Raji (cell line): ENCODE data around the gene ARF1.

Experiments used
- POLR2A ChIP-seq: IDR thresholded peaks from 2 replicates; pipeline ENCODE4 v1.6.1; 2011; ENCODE audit warnings: low read depth, low read length, control low read depth; ENCODE audit not compliant: insufficient read depth

The ARF1 gene

DNA sequence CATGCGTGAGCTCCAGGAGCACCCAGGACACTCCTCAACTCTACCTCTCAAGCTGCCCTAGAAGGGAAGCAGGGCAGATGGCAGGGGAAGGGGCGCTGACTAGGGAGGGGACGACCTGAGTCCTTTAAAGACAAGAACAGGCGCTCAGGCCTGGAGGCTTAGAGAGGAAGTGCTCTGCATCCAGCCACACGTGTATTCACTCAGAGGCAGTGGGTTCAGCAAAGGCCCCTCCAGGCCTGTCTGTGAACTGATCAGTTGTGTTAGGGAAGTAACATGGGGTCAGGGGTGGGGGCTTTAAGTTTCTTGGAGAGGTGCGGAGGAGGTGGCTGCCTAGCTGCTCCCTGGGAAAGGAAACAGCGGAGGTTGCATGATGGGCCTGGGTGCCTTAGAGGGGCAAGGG, 37.1 kb upstream of the ARF1 start:
- no peak for TF ChIP-seq POLR2A

DNA sequence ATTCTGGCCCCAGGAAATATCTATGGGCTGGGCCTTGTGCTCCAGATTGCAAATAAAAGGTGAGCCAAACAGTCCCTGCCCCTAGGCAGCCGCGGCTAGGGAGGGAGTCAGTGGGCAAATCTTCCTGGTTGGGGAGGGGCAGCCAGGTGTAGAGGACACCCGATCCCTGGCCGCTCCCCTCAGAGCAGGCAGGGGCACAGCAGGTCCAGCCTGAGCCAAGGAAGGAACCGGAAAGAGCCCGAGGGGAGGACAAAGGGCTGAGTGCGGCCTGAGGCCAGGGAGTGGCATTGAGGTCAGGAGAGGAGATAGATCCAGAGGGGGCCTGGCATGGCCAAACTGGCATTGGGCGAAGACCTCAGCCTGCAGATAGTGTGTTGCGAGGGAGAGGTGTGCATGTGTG, 36.6 kb upstream of the ARF1 start:
- TF ChIP-seq POLR2A, result no peak

DNA sequence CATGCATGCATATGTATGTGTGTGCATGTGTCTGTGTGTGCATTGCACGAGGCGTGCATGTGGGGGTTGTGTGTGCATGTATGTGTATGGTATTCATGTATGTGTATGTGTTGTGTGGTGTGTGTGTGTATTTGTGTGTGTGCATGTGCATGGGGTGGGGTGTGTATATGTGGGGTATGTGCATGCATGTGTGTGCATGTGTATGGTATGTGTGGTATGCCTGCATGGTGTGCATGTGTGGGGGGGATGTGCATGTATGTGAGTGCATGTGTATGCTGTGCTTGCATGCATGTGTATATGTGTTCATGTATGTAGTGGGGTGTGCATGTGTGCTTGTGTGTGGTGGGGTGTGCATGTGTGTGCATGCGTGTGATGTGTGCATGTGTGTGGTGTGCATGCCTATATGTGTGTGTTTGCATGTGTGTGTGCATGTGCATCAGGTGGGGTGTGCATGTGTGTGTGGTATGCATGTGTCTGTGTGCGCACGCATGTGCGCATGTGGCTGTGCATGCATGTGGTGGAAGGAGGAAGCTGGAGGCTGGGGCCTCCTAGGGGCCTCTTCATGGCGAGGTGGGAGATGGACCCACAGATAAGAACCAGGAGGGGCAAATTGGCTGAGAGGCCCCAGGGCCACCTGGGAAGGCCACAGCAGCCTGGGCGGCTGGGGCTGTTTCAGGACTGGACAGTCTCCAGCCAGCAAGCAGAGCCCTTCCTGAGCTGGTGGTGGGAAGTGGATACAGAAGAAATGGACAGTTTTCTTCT, 35.9 kb upstream of the ARF1 start:
- no peak for TF ChIP-seq POLR2A

DNA sequence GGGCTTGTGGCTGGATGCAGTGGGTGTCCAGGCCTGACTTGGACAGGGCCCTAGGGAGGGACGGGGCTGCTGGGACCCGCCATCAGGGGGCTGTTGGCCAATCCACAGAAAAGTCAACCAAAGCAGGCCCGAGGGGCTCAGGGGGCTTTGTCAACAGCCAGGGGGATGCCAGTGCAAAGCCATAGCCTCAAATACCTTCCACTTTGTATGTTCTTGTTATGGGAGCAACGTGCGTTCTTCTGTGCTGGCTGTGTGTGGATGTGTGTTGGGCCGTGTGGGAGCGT, 35.4 kb upstream of the ARF1 start:
- TF ChIP-seq POLR2A, result no peak

DNA sequence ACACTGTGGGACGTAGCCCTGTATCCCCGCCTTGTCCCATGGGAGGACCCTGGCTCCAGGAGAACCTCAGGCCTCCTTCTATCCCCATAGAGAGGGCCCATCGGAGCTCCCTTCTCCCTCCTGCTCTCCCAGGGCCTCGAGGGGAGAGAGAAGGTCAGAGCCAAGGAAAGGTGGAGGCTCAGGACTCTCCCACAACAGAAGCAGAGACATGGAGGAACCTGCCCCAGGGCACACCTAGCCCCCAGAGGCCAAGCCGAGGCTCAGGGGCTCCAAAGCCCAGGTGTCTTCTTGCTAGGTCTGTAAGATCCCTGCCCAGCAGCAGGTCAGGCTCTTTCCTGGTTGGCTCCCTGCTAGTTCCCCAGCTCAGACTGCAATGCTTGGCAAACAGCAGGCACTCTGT, 34.4 kb upstream of the ARF1 start:
- TF ChIP-seq POLR2A, result no peak

DNA sequence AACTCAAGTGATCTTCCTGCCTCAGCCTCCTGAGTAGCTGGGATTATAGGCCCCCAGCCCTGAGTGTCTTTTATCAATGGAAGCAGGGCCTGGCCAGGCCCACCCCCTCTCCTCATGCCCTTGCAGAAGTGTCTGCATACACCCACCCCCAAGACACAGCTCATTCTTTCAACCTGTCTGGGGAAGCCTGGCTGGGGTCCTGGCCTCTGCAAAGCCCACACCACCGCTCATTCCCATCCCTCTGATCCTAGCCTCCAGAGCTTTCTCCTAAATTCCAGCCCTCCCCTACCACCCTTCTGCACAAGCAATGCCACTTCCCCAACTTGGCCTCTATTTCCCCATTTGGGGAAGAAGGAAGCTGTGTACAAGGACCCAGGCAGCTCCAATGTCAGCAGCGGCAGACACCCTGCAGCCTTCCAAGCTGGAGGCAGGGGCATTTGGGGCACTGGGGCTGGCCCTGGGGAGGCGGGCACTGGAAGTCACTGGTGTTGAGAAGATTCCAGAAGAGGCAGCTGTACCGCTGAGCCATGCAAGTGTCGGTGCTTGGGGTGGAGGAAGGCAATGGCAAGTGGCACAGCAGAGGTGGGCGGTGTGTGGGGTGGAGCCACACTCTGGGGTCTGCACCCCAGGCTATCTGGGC, 33.7 kb upstream of the ARF1 start:
- no peak for TF ChIP-seq POLR2A

DNA sequence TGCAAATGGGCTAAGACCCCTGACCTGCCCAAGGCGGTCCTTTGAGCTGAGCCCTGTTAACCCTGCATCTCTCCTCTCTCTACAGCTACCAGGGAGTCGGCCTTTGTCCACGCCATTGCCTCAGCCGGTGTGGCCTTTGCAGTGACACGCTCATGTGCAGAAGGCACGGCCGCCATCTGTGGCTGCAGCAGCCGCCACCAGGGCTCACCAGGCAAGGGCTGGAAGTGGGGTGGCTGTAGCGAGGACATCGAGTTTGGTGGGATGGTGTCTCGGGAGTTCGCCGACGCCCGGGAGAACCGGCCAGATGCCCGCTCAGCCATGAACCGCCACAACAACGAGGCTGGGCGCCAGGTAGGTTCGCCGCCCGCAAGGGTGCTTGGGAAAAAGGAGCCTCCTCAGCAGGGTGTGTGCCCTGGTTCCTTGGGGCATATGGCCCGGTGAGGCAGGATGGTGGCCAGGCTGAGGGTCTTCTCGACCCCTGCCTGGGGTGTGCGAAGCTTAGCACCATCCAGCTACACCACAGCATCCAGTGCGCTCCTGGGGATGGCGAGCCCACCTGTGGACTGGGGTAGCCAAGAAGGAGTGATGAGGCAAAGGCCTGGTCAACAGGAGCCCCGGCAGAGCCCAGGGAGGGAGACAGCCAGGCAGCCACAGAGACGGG, 31.8 kb upstream of the ARF1 start:
- TF ChIP-seq POLR2A, result no peak

DNA sequence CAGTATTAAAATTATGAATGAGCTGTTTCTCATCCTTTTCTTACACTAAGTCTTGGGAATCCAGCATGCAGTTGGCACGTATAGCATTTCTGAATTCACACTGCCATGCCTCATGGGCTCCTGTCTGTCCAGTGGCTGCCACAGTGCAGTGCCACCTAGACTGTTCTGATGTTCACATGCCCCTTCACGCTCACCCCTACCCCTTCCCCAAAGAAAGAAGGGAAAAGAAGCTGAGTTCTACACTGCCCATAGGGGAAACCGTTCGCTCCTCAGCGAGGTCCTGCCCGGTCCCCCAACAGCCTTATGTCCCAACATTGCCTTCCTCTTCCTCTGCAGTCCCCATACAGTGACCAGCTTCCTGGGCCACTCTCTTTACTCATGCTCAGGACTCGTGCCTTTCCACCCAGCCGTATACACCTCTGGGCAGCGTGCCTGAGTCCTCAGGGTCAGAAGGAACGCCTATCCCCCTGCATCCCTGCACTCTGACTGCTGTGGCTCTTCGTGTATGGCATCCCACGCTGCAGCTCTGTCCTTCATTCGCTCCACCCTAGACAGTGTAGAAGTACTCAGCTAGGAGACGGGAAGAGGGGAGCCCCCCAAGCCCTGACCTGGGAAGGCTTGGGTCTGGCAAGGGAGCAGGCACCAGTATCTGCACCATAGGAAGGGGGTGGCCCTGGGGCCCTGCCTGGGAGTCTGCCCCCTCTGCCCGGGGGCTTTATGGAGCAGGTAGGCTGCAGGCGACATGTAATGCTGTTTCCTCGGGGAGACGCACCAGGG, 24.1 kb upstream of the ARF1 start:
- no peak for TF ChIP-seq POLR2A

DNA sequence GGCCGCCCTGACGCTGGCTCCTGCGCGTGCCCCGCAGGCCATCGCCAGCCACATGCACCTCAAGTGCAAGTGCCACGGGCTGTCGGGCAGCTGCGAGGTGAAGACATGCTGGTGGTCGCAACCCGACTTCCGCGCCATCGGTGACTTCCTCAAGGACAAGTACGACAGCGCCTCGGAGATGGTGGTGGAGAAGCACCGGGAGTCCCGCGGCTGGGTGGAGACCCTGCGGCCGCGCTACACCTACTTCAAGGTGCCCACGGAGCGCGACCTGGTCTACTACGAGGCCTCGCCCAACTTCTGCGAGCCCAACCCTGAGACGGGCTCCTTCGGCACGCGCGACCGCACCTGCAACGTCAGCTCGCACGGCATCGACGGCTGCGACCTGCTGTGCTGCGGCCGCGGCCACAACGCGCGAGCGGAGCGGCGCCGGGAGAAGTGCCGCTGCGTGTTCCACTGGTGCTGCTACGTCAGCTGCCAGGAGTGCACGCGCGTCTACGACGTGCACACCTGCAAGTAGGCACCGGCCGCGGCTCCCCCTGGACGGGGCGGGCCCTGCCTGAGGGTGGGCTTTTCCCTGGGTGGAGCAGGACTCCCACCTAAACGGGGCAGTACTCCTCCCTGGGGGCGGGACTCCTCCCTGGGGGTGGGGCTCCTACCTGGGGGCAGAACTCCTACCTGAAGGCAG, 23.4 kb upstream of the ARF1 start:
- no peak for TF ChIP-seq POLR2A

DNA sequence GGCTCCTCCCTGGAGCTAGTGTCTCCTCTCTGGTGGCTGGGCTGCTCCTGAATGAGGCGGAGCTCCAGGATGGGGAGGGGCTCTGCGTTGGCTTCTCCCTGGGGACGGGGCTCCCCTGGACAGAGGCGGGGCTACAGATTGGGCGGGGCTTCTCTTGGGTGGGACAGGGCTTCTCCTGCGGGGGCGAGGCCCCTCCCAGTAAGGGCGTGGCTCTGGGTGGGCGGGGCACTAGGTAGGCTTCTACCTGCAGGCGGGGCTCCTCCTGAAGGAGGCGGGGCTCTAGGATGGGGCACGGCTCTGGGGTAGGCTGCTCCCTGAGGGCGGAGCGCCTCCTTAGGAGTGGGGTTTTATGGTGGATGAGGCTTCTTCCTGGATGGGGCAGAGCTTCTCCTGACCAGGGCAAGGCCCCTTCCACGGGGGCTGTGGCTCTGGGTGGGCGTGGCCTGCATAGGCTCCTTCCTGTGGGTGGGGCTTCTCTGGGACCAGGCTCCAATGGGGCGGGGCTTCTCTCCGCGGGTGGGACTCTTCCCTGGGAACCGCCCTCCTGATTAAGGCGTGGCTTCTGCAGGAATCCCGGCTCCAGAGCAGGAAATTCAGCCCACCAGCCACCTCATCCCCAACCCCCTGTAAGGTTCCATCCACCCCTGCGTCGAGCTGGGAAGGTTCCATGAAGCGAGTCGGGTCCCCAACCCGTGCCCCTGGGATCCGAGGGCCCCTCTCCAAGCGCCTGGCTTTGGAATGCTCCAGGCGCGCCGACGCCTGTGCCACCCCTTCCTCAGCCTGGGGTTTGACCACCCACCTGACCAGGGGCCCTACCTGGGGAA, 22.7 kb upstream of the ARF1 start:
- no peak for TF ChIP-seq POLR2A

DNA sequence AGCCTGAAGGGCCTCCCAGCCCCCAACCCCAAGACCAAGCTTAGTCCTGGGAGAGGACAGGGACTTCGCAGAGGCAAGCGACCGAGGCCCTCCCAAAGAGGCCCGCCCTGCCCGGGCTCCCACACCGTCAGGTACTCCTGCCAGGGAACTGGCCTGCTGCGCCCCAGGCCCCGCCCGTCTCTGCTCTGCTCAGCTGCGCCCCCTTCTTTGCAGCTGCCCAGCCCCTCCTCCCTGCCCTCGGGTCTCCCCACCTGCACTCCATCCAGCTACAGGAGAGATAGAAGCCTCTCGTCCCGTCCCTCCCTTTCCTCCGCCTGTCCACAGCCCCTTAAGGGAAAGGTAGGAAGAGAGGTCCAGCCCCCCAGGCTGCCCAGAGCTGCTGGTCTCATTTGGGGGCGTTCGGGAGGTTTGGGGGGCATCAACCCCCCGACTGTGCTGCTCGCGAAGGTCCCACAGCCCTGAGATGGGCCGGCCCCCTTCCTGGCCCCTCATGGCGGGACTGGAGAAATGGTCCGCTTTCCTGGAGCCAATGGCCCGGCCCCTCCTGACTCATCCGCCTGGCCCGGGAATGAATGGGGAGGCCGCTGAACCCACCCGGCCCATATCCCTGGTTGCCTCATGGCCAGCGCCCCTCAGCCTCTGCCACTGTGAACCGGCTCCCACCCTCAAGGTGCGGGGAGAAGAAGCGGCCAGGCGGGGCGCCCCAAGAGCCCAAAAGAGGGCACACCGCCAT, 21.9 kb upstream of the ARF1 start:
- TF ChIP-seq POLR2A, result no peak

DNA sequence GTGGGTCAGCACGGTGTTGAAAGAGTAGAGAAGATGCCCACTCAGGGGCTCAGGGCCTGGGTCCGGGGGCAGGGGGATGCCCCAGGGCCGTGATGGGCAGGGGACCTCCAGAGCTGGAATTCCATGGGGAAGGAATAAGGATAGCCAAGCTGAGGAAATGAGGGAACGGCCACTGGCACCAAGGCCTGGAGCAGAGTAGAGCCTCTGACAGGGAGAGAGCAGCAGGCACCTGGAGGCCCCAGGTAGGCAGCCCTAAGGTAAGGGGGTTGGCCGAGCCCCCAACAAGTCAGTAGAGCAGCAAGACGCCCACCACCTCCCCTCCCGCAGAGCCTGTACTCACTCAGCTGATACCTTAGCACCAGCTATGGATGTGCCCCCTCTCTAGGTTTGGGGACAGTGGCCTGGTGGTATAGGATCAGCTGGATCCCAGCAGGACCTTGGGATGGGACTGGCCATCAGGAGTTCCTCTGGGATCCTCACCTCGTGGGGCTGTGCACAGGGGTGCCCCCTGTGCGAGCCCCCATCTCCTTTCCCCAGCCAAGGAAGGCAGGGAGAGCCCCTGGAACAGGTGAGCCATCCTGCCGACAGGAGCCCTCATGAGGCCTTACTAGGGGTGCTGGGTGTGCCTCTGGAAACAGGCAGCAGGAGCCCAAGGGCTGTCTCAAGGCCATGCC, 21.0 kb upstream of the ARF1 start:
- TF ChIP-seq POLR2A, result no peak

DNA sequence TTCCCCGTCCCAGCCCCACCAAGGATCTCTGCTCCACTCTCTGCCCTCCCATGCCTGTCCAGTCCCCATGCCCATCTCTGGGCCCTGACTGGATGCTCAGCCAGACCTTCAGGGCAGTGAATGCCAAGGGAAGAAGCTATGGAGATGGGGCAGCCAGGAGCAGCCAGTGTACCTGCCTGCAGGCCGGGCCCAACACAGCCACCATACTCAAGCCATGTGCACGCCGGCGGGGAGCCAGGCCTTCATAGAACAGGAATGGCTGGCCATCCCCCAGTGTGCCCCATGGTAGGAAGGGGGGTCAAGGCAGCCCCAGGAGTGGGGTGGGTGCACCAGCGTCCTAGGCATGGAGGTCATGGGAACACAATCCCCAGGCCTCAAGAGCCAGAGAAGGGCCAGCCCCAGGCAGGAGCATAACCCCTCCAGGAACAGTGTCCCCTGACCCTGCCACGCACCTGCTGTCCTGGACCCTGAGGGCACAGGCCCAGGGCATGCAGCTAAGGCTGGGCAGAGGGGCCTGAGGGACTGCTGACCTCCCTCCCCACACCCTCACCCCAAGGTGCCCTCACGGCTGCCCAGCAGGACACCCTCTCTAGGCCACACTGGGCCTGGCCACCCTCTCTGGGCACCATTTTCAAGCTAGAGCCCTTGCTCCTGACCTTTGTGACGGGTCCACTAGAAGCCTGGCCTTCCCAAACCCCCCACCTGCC, 20.3 kb upstream of the ARF1 start:
- TF ChIP-seq POLR2A, result no peak

DNA sequence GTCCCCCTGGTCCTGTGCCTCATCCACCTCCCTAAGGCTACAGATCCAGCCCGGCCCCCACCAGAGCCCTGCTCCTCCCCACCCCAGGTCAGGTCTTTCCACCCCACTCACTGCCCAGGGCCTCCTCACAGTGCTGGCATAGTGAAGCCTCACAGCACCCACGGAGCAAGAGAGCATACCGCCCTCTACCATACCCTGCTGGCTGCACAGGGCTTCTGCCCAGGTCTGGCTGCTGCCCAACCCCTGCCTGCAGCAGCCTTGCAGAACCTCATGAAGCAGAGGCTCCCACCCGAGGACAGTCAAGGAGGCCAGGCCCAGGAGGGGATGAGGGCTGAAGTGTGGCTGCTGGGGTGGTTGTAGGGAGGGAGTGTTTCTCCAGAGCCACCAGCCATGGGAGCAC, 19.7 kb upstream of the ARF1 start:
- no peak for TF ChIP-seq POLR2A
